GM08714 (cell line): ENCODE results near the gene RALGPS2.

Source experiments
- H3K4me3 ChIP-seq: fragments of 200-500 bp; sonication (Bioruptor generic); 2 replicates; pipeline ENCODE4 v1.5.1; 2014; ENCODE audit warnings: mild to moderate bottlenecking, low read length, inconsistent platforms
- ZNF274 ChIP-seq: IDR thresholded peaks from 2 replicates; pipeline ENCODE4 v1.6.1; 2012; ENCODE audit warnings: mild to moderate bottlenecking, low read depth, low read length

Gene RALGPS2

DNA sequence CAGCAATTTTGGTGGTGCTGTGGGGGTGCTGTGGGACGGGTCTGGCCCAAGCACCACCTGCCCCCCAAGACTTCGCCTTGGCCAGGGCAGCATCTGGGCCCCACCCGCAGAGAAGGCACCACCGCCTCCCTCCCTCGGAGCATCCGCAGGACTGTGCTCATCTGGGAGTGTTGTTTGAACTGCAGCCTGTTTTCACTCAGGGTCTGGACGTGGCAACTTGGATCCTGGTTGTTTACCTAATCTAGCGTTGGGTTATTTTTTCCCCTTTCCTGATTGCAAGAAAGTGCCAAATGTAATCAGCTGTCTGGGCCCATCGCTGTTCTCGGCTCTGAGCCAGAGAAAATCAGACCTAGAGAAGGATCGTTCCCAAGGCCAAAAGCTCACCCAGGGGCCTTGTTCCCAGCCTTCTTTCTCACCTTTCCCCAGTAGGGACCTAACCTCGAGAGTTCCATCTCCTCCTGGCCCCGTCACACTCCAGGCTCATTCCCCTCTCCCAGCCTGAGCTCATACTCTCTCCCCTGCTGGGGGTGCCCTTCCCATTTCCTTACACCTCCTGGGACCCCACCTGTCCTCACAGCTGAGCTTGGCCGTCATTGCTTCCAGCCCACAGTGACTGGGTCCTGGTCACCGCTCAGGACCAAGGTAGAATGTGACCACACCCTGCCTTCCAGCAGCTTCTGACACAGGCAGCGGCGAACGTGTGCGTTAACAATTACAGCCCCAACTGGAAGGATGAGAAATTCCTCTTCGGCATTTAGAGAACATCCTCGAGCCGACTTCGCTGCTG is 228.7 kb downstream of the RALGPS2 start:
- no peak for TF ChIP-seq ZNF274
- H3K4me3 ChIP-seq = no peak overlapping the region

DNA sequence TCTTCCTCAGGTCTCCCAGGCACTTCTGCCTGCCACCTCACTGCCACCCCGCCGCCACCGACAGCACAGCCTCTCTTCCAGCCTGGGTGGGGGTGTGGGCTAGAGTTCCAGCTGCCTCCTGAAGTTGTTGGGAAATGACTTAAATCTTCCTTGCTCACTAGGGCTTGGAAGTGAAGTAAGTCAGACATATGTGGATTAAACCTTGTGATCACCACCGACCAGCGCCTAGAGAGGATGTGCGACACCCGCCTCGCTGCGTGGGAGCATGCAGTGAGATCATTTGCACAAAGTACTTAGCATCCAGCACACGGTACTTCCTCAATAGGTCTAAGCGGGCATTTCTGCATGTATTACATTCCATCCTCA is 229.3 kb downstream of the RALGPS2 start:
- no peak overlapping the region for H3K4me3 ChIP-seq
- TF ChIP-seq ZNF274 = no peak

DNA sequence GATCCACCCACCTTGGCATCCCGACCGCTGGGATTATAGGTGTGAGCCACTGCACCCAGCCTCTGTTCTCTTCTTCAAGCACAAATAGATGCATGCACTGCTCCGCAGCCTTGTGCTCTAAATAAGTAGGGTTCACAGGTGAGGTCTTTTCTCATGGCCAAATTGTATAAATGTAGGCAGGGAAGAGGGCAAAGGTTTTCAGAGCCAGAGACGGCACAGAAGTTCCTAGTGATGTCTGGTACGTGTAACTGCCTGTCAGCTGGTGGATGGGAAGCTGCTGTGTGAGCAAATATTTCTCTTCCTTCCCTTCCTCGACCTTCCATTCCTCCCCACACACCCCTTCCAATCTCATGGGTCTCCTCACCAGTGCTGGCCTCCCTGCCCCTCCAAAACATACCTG is 229.9 kb downstream of the RALGPS2 start:
- TF ChIP-seq ZNF274 = no peak
- H3K4me3 ChIP-seq = no peak overlapping the region

DNA sequence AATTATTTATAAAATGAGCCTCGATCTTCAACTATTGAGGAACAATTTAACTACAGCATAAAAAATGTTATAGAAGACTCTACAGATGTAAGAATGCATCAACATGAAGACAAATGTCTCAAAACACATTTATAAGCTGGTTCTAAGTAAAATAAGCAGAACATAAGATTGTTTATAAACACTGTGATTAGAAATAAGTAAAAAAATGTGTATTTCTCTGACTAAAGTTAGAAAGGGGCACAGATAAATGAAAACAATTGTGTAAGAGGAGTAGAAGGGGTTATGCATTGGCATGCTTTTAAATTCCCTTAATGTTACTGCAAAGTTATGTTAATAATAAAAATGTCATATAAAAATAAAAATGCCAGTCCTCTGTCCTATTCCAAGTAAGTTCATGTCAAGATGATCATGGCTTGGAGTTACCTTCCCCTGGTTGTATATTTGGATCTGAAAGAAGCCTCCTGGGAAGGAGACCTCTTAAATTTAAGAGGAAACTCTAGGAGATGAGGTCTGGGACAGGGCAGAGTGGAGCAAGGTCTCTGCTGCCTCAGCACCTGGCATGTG is 230.4 kb downstream of the RALGPS2 start:
- no peak for TF ChIP-seq ZNF274
- H3K4me3 ChIP-seq = no peak overlapping the region

DNA sequence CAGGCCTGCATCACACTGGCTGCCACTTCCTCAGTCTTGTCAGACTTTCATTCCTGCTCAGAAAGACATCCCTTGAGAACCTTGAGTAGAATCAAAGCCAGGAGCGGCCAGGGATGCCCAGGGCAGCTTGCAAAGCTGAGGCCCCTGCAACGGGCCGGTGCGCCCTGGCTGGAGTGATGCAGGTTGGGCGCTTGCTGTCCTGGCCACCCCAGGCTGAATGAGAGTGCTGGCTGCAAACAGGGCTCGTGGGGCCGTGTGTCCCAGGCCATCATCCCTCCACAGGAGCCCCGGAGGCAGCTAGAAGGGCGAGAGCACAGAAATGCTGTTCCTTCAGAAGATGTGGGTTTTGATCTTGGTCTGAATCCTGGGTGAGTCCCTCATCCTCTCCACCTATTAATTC is 233.4 kb downstream of the RALGPS2 start:
- H3K4me3 ChIP-seq = no peak overlapping the region
- no peak for TF ChIP-seq ZNF274

DNA sequence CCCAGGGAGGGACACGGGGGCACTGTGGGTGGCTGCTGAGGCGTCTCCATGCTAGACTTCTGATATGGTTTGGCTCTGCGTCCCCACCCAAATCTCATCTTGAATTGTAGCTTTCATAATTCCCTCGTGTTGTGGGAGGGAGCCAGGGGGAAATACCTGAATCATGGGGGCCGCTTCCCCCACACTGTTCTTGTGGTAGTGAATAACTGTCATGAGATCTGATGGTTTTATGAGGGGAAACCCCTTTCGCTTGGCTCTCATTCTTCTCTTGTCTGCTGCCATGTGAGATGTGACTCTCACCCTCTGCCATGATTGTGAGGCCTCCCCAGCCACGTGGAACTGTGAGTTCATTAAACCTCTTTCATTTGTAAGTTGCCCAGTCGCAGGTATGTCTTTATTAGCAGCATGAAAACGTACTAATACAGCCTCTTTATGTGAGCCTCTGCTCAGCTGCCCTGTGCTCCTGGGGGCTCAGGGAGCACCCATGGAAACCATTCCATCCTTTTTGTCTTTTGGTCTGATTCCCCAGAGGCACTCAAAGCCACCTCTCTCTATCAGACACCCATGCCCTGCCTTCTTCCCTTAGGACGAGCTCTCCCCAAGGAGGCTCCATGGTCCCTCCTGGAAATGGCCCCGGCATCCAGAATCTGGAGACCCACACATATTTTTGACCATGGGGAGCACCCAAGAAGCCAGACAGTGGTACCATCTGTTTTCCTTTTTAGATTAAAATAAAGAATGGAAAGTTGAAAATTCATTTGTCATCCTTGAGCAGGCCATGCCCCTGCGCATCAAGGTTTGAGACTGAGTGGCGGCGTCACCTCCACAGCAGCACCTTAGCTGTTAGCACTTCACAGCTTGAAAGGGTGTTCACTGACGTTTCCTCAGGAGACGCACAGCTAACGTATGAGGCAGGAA is 234.8 kb downstream of the RALGPS2 start:
- TF ChIP-seq ZNF274 = no peak

DNA sequence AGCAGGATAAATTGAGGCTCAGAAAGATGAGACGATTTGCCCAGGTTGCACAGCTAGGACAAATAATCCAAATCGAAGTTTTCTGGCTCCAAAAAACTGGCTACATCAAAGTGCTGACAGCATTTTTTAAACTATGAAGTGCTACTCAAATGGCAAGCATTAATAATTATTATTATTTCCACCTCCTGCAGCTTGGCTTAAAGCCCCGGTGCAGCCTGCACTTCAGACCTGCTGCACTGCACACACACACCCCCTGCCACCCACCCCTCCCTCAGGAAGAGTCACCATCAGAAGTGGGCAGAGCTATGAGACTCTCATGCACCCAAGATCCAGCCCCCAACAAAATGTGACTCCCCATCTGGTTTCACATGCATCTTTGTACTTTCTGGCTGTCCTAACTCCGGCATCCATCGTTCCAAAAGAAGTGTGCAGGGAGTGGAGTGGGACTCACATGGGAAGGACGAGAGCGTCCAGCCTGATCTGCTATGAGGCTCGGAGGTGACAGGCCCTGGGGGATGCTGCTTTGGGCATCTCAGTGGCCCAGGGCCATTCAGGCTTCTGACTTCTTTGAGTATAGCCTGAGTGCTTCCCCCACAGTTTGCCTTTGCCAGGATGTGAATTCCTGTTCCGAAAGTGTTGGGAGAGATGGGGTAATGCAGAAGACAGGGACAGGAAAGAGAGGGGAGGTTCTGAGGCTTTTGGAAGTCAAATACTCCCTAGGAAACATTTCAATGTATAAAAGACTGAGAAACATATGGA is 235.6 kb downstream of the RALGPS2 start:
- H3K4me3 ChIP-seq = no peak overlapping the region
- TF ChIP-seq ZNF274 = no peak

More for the DNA sequence above, 234.8 kb downstream of the RALGPS2 start:
- no peak overlapping the region for H3K4me3 ChIP-seq

DNA sequence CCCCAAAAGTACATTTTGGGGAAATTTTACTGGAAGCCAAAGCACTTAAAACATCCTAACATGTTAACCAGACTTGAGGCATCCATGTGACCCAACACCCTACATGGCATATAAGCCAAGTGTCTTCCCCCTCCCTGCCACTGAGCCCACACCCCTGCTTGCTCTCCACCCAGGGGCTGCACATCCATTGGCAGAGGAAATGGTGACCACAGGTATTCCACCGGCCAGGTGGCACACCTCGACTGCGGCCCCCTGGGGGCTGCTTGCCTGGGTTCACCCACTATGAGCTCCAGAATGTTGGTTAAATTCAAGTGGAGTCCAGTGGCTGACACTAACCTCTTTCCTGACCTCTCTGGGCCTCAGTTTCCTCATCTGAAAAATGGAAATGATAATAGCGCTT is 236.3 kb downstream of the RALGPS2 start:
- no peak for TF ChIP-seq ZNF274
- H3K4me3 ChIP-seq = no peak overlapping the region

DNA sequence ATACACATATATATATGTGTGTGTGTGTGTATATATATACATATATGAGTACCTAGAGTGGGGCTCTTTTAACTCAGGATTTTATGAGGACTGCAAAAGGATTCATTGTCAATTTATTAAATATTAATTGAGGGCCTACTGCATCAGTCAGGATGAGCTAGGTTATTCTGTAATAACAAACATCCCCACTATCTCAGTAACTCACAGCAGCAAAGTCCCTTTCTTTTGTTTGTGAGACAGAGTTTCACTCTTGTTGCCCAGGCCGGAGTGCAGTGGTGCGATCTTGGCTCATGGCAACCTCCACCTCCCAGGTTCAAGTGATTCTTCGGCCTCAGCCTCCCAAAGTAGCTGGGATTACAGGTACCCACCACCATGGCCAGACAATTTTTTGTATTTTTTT is 236.8 kb downstream of the RALGPS2 start:
- H3K4me3 ChIP-seq = no peak overlapping the region
- no peak for TF ChIP-seq ZNF274

DNA sequence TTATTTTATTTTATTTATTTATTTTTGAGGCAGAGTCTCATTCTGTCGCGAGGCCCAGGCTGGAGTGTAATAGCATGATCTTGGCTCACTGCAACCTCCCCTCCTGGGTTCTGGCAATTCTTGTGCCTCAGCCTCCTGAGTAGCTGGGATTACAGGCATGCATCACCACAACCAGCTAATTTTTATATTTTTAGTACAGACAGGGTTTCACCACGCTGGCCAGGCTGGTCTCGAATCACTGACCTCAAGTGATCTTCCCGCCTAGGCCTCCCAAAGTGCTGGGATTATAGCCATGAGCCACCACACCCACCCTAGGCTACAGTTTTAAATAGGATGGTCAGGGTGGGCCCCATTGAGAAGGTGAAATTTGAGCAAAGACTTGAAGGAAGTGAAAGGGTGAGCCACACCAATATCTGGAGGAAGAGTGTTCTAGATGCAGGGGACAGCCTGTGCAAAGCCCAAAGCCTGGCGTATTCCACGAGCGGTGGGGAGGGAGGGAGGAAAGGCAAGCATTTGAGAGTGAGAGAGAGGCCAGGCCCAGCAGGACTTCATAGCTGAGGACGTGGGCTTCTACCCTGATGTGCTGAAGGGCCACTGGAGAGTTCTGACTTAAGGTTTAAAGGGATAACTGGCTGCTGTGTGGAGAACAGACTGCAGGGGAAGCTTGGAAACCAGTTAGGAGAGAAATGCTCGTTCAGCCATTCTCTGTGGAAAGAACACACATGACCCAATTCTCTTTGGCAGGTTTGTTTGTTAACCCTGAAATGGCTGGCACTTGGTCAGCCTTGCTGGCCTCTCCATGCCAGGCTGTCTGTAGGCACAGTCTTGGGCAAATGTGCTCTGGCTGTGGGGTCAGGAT is 238.0 kb downstream of the RALGPS2 start:
- no peak for TF ChIP-seq ZNF274
- H3K4me3 ChIP-seq = no peak overlapping the region

DNA sequence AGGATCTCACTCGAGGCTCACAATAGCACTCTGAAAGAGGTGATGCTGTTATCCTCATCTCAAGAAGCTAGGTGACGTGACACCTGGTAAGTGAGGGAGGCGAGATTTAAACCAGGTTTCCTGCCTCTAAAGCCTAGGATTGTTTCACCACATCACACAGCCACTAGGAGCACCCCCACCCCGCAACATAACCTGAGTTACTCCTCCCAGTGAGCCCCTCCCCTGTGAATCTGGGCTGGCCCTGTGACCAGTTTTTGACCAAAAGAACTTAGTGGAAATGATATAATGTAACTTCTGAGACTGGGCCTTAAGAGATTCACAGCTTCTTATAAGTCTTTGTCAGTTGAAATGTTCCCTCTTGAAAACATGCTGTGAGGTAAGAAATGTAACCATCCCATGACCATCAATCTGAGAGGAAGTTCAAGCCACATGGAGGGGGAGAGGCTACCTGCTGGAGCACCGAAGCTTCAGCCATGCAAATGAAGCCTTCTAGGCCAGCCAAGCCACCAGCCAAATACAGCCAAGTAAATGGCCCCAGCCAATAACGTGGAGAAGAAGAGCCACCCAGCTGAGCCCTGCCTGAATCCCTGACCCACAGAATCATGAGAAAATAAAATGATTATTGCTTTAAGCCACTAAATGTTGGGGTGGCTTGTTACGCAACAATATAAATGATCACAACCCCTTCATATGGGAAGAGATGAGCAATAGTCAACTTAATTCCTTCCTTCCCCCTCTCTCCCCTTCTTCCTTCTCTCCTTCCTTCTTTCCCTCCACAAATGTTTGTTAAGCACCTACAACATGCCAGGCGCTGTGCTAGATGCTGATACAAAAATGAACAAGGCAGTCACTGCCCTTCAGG is 239.7 kb downstream of the RALGPS2 start:
- H3K4me3 ChIP-seq = no peak overlapping the region
- TF ChIP-seq ZNF274 = no peak

DNA sequence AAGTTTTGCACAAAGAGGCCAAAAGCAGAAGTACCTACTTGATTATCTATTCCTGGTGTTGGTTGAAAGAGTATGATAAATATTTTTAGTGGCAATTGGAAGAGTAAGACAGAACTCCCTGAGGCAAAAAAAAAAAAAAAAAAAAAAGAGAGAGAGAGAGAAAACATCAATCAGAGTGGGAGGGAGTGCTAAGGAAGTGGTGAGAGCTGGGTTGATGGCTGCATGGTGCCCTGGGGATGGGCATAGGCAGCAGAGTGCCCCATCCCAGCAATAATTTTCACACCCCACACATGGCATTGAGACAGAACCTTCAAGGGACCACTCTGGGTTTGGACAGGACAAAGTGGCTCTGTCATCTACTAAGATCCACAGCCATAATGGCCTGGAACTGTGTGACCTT is 241.3 kb downstream of the RALGPS2 start:
- H3K4me3 ChIP-seq = no peak overlapping the region
- no peak for TF ChIP-seq ZNF274
